Measurements from ENCODE around the gene GPR152.

GRCh38 chr11:67406420-67406968 lies 46.0 kb downstream of the GPR152 start:
- TF ChIP-seq POLR2AphosphoS5 (IDR thresholded peaks at IDR 0.05) (no peak), CTCF (IDR thresholded peaks at IDR 0.05) (no peak)
